Measurements from ENCODE around the gene NT5C2.
A peak's percentile ranks its signal among the peaks of the same experiment; 100 is the strongest.

The NT5C2 gene

GRCh38 chr10:103117247-103117646 is 75.8 kb downstream of the NT5C2 start:
- TF ChIP-seq CTCF (IDR thresholded peaks at IDR 0.05; ENCODE audit: low read depth, low read length) = no peak
- H3K4me3 ChIP-seq (replicated peaks in 1 of 2; ENCODE audit: low read depth in 2 of 2, low read length in 2 of 2) = no peak overlapping the region
- no peak for DNase-seq (ENCODE audit: low read depth in 2 of 2)

GRCh38 chr10:103114876-103115275 is 78.2 kb downstream of the NT5C2 start:
- no peak for TF ChIP-seq CTCF (IDR thresholded peaks at IDR 0.05; ENCODE audit: low read depth, low read length)
- DNase-seq (ENCODE audit: low read depth in 2 of 2) = no peak
- no peak overlapping the region for H3K4me3 ChIP-seq (replicated peaks in 1 of 2; ENCODE audit: low read depth in 2 of 2, low read length in 2 of 2)

DNA sequence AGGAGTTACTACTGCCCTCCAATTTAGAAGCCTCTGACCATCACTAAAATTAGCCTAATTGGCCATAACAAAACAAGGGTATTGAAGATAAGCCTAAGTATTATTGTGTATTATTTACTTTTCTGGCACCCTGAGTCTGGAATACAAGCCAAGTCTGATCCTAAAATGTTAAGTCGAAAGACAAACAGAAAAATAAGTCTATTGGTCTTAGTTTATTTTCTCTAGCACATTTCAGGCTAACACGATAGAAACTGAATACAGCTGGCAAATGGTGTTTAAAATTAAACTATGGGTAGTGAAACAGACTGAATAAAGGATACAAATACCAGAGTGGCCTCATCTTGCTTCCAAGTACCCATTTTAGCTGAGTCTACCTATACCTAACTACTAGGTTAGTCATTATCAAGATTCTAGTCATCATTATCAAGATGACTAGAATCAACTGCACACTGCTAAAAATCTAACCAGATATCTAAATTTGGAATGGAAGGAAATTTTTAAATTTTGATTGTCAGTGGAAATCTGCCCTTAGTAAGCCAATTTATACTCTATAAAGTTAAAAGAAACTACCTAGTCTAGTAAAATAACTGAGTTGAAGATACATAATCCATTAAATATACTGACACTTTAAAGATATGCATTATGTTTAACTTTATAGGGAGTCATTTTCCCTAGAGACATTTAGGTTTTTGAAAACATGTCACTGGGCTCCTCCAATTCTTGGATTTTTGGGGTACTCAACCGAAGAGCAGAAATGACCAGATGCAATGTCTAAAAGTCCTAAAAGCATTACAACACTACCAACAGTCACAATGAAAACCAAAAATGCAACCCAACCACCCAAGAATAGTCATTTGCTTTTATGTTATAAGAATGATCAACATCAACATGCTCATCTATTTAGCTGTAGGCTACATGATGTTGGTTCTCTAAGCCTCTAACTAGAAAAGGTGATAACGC is 80.9 kb downstream of the NT5C2 start:
- H3K4me3 ChIP-seq (replicated peaks in 1 of 2; ENCODE audit: low read depth in 2 of 2, low read length in 2 of 2) = no peak overlapping the region
- DNase-seq (ENCODE audit: low read depth in 2 of 2) = no peak
- no peak for TF ChIP-seq CTCF (IDR thresholded peaks at IDR 0.05; ENCODE audit: low read depth, low read length)

DNA sequence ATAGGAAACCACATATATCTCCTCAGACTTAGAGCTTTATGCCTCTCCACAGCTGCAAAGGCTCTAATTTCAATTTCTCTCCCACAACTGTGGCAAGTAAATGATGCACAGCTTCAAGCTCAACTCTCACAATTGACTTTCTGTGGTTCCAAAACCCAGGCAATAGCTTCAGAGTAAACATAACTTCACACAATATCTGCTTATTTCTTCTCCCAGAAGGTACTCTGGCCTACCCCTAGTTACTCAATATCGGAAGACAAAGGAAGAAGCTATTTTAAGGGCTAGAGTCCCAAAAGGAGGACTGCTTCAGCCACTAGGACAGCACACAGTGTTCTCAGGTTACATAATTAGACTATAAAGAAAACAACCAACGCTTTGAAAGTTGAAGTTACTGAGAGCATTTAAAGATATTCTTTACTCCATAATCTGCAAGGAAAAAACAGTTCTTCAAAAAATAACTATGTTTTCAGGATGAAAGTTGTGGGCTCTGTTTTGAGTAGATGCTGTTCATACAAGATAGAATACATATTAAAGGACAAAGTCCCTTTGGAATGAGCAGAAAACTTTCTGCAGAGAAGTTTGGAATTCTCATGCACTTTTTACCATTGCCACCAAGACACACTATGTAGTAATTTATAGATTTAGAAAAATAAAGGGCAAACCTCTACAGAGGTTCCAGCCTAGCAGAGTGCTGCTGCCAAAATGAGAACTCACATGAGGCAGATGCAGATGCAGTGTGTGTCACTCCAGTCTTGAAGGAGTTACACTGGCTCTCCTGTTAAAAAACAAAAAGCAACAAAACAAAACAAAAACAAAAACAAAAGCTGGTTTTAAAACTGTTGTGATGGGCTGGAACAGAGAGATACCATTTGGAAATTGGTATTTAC is 81.8 kb downstream of the NT5C2 start:
- TF ChIP-seq CTCF (IDR thresholded peaks at IDR 0.05; ENCODE audit: low read depth, low read length) = no peak
- DNase-seq (ENCODE audit: low read depth in 2 of 2) = peak; percentile 55 to 68
- no peak overlapping the region for H3K4me3 ChIP-seq (replicated peaks in 1 of 2; ENCODE audit: low read depth in 2 of 2, low read length in 2 of 2)

GRCh38 chr10:103110407-103110806 is 82.7 kb downstream of the NT5C2 start:
- no peak for DNase-seq (ENCODE audit: low read depth in 2 of 2)
- TF ChIP-seq CTCF (IDR thresholded peaks at IDR 0.05; ENCODE audit: low read depth, low read length) = no peak
- no peak overlapping the region for H3K4me3 ChIP-seq (replicated peaks in 1 of 2; ENCODE audit: low read depth in 2 of 2, low read length in 2 of 2)

GRCh38 chr10:103109821-103110220 is 83.3 kb downstream of the NT5C2 start:
- no peak for TF ChIP-seq CTCF (IDR thresholded peaks at IDR 0.05; ENCODE audit: low read depth, low read length)
- no peak for DNase-seq (ENCODE audit: low read depth in 2 of 2)
- H3K4me3 ChIP-seq (replicated peaks in 1 of 2; ENCODE audit: low read depth in 2 of 2, low read length in 2 of 2) = no peak overlapping the region
